ENCODE results near the gene LRRC18.

The LRRC18 gene

GRCh38 chr10:48894911-48895802 is 44.5 kb downstream of the LRRC18 start:
- H3K27ac ChIP-seq, result no peak overlapping the region
- H3K27me3 ChIP-seq (ENCODE audit: insufficient read depth, low read depth, severe bottlenecking), result peaks cover 8% of the 10 kb centered on the region
- H3K36me3 ChIP-seq, result no peaks in the 10 kb centered on the region
- TF ChIP-seq, protein P1, sequence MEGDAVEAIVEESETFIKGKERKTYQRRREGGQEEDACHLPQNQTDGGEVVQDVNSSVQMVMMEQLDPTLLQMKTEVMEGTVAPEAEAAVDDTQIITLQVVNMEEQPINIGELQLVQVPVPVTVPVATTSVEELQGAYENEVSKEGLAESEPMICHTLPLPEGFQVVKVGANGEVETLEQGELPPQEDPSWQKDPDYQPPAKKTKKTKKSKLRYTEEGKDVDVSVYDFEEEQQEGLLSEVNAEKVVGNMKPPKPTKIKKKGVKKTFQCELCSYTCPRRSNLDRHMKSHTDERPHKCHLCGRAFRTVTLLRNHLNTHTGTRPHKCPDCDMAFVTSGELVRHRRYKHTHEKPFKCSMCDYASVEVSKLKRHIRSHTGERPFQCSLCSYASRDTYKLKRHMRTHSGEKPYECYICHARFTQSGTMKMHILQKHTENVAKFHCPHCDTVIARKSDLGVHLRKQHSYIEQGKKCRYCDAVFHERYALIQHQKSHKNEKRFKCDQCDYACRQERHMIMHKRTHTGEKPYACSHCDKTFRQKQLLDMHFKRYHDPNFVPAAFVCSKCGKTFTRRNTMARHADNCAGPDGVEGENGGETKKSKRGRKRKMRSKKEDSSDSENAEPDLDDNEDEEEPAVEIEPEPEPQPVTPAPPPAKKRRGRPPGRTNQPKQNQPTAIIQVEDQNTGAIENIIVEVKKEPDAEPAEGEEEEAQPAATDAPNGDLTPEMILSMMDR (IDR thresholded peaks at IDR 0.05; ENCODE audit: low read depth, low read length), result no peak
- H3K4me3 ChIP-seq (ENCODE audit: low read depth, low read length), result no peak overlapping the region
- DNase-seq, result no peak
- H3K9me3 ChIP-seq (ENCODE audit: severe bottlenecking), result no peaks in the 10 kb centered on the region

DNA sequence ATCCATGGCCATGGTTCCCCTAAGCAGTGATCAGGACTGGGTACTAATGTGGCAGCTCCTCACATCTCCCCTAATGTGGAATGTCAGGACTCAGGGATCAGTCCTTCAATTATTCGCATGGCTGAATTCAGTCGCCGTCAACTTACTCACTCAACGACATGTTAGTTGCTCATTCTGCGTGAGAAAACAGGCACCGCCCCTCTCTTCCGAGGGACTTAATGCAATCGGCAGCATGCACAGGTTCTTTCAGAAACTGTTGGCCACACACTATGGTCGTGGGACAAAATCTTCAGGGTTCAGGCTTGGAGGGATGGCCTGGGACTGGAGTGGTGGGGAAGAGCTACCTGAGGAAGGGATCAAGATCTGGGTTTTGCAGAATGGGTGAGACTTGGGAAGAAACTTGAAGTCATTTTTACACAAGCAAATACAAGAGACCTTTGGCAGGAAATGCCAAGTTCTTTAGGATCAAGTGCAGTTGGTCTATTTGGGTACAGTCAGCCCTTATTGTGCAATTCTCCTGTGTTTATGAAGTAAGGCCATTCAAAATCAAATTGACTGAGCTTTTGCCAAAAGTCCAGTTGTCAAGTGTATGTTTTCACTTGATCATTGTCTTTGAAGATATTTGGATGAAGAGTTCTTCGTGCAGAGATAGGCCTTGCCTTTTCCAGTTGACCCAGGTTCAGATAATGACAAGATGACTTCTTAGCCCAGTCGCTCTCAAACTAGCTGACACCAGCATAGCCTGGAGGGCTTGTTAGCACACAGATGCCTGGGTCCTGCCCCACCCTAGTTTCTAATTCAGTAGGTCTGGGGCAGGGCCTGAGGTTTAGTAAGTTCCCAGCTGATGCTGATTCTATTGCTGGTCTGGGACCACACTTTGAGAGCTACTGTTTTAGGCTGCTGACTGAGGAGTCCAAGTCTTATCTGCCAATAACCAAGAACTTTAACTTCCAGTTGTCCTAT is 48.5 kb downstream of the LRRC18 start:
- no peak overlapping the region for H3K27ac ChIP-seq
- no peaks in the 10 kb centered on the region for H3K36me3 ChIP-seq
- TF ChIP-seq, protein P1 (IDR thresholded peaks at IDR 0.05; ENCODE audit: low read depth, low read length), result no peak
- no peak overlapping the region for H3K4me3 ChIP-seq (ENCODE audit: low read depth, low read length)
- peaks cover 4% of the 10 kb centered on the region for H3K27me3 ChIP-seq (ENCODE audit: insufficient read depth, low read depth, severe bottlenecking)
- no peak for DNase-seq
- no peaks in the 10 kb centered on the region for H3K9me3 ChIP-seq (ENCODE audit: severe bottlenecking)

DNA sequence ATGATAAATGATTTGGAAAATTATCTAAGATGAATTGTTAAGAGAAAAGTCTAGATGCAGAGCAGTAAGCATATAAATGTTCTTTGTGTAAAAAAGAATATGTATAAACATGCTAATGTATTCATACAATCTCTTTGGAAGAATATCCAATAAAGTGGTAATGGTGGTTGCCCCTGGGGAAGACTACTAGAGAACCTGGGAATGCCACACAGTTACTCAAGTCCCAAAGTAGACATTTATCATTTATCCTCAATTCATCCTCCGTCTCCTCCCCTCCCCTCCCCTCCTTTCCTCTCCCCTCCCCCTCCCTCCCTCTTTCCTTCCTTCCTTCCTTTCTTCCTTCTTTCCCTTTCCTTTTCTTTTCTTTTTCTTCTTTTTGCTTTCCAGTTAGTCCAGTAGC is 51.7 kb downstream of the LRRC18 start:
- Histone ChIP-seq H3K27me3 (ENCODE audit: insufficient read depth, low read depth, severe bottlenecking) (peaks cover 4% of the 10 kb centered on the region), H3K4me3 (ENCODE audit: low read depth, low read length) (no peak overlapping the region), H3K9me3 (ENCODE audit: severe bottlenecking) (no peaks in the 10 kb centered on the region), H3K36me3 (no peaks in the 10 kb centered on the region), H3K27ac (no peak overlapping the region)
- no peak for DNase-seq
- TF ChIP-seq, protein P1 (IDR thresholded peaks at IDR 0.05; ENCODE audit: low read depth, low read length), result no peak

- no peak overlapping the region for H3K4me3 ChIP-seq (ENCODE audit: low read depth, low read length)
- DNase-seq, result peak; percentile 39
- no peak overlapping the region for H3K27ac ChIP-seq
- no peaks in the 10 kb centered on the region for H3K9me3 ChIP-seq (ENCODE audit: severe bottlenecking)
- H3K27me3 ChIP-seq (ENCODE audit: insufficient read depth, low read depth, severe bottlenecking), result no peaks in the 10 kb centered on the region
- TF ChIP-seq, protein P1 (IDR thresholded peaks at IDR 0.05; ENCODE audit: low read depth, low read length), result peak; percentile 76
- no peaks in the 10 kb centered on the region for H3K36me3 ChIP-seq
Observed at GRCh38 chr10:48885376-48885775, 54.3 kb downstream of the LRRC18 start.

- H3K36me3 ChIP-seq, result no peaks in the 10 kb centered on the region
- no peak overlapping the region for H3K4me3 ChIP-seq (ENCODE audit: low read depth, low read length)
- no peak overlapping the region for H3K27ac ChIP-seq
- H3K27me3 ChIP-seq (ENCODE audit: insufficient read depth, low read depth, severe bottlenecking), result no peaks in the 10 kb centered on the region
- DNase-seq, result no peak
- no peaks in the 10 kb centered on the region for H3K9me3 ChIP-seq (ENCODE audit: severe bottlenecking)
- TF ChIP-seq, protein P1 (IDR thresholded peaks at IDR 0.05; ENCODE audit: low read depth, low read length), result no peak
Observed at GRCh38 chr10:48884179-48885045, 55.2 kb downstream of the LRRC18 start.
